GM06990 (cell line): ENCODE measurements around the gene MITF.

Experiments used
- DNase-seq: peaks from one replicate; pipeline ENCODE4 v3.0.0-alpha.2; 2011; ENCODE audit not compliant: insufficient read length; ENCODE audit errors: extremely low read depth
- H3K27me3 ChIP-seq: replicated peaks from 2 replicates; pipeline ENCODE4 v1.6.0; 2011; ENCODE audit warnings: low read length; ENCODE audit not compliant: control insufficient read depth, insufficient read depth
- H3K36me3 ChIP-seq: 2 replicates; pipeline ENCODE4 v1.5.1; 2011; ENCODE audit warnings: low read length; ENCODE audit not compliant: control insufficient read depth, insufficient read depth
- H3K4me3 ChIP-seq: replicated peaks from 2 replicates; pipeline ENCODE4 v1.5.1; 2011; ENCODE audit warnings: low read depth, mild to moderate bottlenecking, control low read depth, low read length
- TF ChIP-seq, protein P1 (sequence below): IDR thresholded peaks from 2 replicates; pipeline ENCODE4 v1.5.1; 2011; ENCODE audit warnings: low read length, control low read depth, mild to moderate bottlenecking, inconsistent platforms; ENCODE audit not compliant: insufficient read depth, poor library complexity, severe bottlenecking

The MITF gene

DNA sequence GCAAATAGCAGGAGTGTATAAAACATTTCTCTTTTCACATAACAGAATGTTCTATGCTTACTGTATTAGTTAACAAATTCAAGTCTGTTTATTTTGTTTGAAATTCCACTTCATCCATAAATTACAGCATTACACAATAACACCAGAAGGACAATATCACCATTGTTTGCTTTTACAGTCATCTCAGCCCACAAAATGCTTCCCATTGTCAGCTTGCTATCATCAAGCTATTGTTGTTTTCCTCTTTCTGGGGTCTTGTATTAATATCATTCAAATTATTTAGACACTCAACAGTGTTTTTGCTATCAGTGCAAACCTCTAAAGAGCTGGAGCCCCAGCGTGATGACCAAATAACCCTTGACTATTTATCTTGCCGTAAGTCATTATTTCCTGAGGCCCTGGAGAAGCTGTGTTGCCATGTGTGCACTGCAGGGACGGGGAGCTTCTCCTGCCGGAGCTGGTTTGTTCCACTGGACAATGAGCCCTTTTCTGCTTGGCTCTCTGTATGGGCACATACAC is 261.4 kb downstream of the MITF start:
- Histone ChIP-seq H3K36me3 (no peaks in the 10 kb centered on the region), H3K27me3 (no peaks in the 10 kb centered on the region), H3K4me3 (no peak overlapping the region)
- TF ChIP-seq, protein P1, sequence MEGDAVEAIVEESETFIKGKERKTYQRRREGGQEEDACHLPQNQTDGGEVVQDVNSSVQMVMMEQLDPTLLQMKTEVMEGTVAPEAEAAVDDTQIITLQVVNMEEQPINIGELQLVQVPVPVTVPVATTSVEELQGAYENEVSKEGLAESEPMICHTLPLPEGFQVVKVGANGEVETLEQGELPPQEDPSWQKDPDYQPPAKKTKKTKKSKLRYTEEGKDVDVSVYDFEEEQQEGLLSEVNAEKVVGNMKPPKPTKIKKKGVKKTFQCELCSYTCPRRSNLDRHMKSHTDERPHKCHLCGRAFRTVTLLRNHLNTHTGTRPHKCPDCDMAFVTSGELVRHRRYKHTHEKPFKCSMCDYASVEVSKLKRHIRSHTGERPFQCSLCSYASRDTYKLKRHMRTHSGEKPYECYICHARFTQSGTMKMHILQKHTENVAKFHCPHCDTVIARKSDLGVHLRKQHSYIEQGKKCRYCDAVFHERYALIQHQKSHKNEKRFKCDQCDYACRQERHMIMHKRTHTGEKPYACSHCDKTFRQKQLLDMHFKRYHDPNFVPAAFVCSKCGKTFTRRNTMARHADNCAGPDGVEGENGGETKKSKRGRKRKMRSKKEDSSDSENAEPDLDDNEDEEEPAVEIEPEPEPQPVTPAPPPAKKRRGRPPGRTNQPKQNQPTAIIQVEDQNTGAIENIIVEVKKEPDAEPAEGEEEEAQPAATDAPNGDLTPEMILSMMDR, result no peak
- no peak for DNase-seq

DNA sequence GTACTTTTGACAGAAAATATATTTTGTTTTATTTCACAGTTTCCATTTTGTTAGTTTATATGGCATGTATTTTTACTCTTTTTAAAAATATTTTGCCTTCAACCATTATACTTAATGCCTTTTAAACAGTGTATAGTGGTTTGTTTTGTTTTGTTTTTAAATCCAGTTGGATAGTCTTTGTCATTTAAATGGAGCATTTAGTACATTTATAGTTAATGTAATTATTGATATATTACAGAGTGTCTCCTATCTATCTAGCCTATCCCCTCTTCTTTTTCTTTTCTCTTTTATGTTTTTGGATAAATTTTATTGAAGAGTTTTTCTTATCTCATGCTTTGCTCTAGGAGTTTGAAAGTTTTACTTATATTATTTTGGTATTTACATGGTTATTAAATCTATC is 263.9 kb downstream of the MITF start:
- Histone ChIP-seq H3K27me3 (no peaks in the 10 kb centered on the region), H3K4me3 (no peak overlapping the region), H3K36me3 (no peaks in the 10 kb centered on the region)
- TF ChIP-seq, protein P1, result no peak
- no peak for DNase-seq

DNA sequence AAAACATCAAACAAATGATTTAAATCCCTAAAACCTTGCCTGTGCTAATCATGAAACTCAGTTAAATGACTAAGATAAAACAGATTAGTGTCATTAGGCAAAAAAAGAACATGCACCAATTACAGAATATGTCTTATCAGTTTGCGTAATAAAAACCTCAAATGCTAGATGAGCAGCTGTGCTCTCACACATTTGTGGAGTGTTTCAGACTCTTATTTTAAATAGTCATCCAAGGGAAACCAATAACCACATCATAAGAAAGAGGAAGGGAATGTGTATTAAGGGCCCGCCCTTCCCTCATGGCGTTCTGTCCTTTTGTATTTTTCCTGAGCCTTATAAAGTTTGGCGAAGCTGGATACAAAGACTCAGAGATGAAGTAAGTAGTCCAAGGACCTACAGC is 266.8 kb downstream of the MITF start:
- H3K27me3 ChIP-seq, result no peaks in the 10 kb centered on the region
- no peak for DNase-seq
- H3K36me3 ChIP-seq, result no peaks in the 10 kb centered on the region
- H3K4me3 ChIP-seq, result no peak overlapping the region
- TF ChIP-seq, protein P1, result no peak

DNA sequence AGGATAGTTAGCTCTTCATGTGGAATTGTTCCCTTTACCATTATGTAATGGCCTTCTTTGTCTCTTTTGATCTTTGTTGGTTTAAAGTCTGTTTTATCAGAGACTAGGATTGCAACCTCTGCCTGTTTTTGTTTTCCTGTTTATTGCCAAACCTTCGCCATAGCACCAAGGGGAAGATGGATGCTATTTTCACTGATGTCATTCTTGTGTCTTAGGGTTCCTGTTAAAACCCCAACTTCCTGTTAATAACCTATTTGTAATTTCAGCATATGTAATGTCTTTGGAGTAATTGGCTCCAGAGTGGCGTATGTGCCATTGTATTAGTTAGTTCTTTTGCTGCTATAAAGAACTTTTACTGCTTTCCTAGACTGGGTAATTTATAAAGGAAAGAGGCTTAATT is 271.1 kb downstream of the MITF start:
- TF ChIP-seq, protein P1, result no peak
- no peak overlapping the region for H3K4me3 ChIP-seq
- H3K27me3 ChIP-seq, result no peaks in the 10 kb centered on the region
- no peaks in the 10 kb centered on the region for H3K36me3 ChIP-seq
- DNase-seq, result no peak

DNA sequence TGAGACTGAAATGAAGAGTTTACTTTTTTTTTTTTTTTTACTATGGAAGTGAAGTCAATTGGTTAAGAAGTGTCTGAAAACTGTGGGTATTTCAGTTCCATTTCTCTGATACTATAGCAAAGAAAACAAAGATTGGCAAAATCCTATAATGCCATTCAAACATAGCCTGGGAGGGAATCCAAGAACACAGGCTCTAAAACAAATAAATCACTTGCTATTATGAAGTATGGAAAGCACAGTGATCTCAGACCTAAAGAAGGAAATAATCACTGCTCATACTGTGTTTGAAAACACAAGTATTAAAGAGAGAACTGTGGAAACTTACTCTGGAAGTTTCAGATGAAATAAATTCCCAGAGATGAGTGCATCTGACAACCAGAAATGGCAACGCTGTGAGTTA is 272.3 kb downstream of the MITF start:
- H3K36me3 ChIP-seq, result no peaks in the 10 kb centered on the region
- no peak overlapping the region for H3K4me3 ChIP-seq
- TF ChIP-seq, protein P1, result no peak
- no peak for DNase-seq
- H3K27me3 ChIP-seq, result no peaks in the 10 kb centered on the region
